ENCODE data around the gene IGSF3. TPM values are rescaled to one million over a fixed set of nuclear protein-coding genes. Genes with fewer than 3 reads are reported as not detected.

Gene IGSF3
- total and polyA plus RNA-seq, 2 of the 13 experiments (the other 11 are each of a cell fraction or from before 2014, with no cell fraction given): 0.11 to 0.16 TPM

DNA sequence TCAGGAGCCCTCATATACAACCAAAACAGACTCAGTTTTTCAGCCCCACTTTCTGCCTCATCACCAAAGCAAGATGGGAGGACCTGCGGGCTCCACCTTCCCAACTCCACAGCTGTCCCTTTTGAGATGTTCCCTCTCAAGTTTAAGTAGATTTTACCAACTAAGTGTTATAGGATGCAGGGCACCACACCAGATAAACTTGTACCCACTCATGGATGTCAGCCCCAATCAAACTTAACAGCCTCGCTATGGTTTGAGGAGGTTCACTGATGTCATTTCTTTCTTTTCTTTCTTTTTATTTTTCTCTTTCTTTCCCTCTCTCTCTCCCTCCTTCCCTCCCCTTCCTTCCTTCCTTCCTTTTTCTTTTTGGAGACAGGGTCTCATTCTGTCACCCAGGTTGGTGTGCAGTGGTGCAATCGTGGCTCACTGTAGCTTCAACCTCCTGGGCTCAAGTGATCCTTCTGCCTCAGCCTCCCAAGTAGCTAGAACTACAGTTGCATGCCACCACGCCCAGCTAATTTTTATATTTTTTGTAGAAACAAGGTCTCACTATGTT lies 110.1 kb downstream of the IGSF3 start (continued):
- TF ChIP-seq TRIM22 (IDR thresholded peaks at IDR 0.05) (no peak), DRAP1 (CRISPR knock-in tag; IDR thresholded peaks at IDR 0.05) (no peak)

GRCh38 chr1:116556289-116557006 lies 111.1 kb downstream of the IGSF3 start:
- no peaks in the 10 kb centered on the region for H3K9me3 ChIP-seq (ENCODE audit: low read length)
- H3K79me2 ChIP-seq (ENCODE audit: insufficient read depth, low read length): no peaks in the 10 kb centered on the region
- intact Hi-C loops (cut with micrococcal nuclease; ENCODE audit: unreplicated experiment) (no loop called here), in situ Hi-C loops (cut with HindIII; ENCODE audit: extremely low pct_ligation_motif_present, low pct_unique_long_range_greater_than_20kb) (no loop called here)
- no peak overlapping the region for H3K4me3 ChIP-seq (replicated peaks in 1 of 3; ENCODE audit: insufficient read depth in 1 of 3, low read depth in 2 of 3, low read length in 3 of 3)
- no peak overlapping the region for H3K4me2 ChIP-seq (ENCODE audit: low read depth, low read length)
- no peak for FAIRE-seq
- no peak for ATAC-seq
- H3K27me3 ChIP-seq (ENCODE audit: control insufficient read depth in 1 of 2, insufficient read depth in 2 of 2, low read length in 2 of 2): no peaks in the 10 kb centered on the region
- no peak overlapping the region for H2AFZ ChIP-seq (ENCODE audit: low read length)
- WGBS (ENCODE audit: low lambda C conversion rate): 90% methylated on average over 6 of the region's 6 CpGs
- H3K36me3 ChIP-seq (replicated peaks in 1 of 2; ENCODE audit: control insufficient read depth in 1 of 2, insufficient read depth in 2 of 2, low read length in 2 of 2): 0 out of 5 replicates have a peak, but pooled peaks cover 0 to 4% of the 10 kb centered on the region in 2 experiments
- no peak for DNase-seq (ENCODE audit: low spot score)
- H4K20me1 ChIP-seq (ENCODE audit: insufficient read depth, low read length): no peaks in the 10 kb centered on the region
- H3K4me1 ChIP-seq (ENCODE audit: insufficient read depth, low read length): no peaks in the 10 kb centered on the region
- no peak overlapping the region for H3K9ac ChIP-seq (ENCODE audit: insufficient read depth, low read depth, low read length)
- no peak overlapping the region for H3K27ac ChIP-seq (ENCODE audit: extremely low read length, insufficient read depth, low read length)
- no TSS peak for BruUV-seq (replicated peaks)
- ChIA-PET POLR2A (no interaction called here), CTCF (ENCODE audit: low intra/inter-chr PET ratio, low total read pairs) (no interaction called here)
- TF ChIP-seq ZNF205 (CRISPR knock-in tag; IDR thresholded peaks at IDR 0.05) (no peak), ZNF616 (CRISPR knock-in tag; IDR thresholded peaks at IDR 0.05; ENCODE audit: low read depth) (no peak), ZSCAN9 (CRISPR knock-in tag; IDR thresholded peaks at IDR 0.05; ENCODE audit: borderline replicate concordance) (no peak), GTF3A (CRISPR knock-in tag; conservative IDR thresholded peaks at IDR 0.05) (no peak), GATAD1 (CRISPR knock-in tag; IDR thresholded peaks at IDR 0.05) (no peak), HDAC2 (CRISPR knock-in tag; IDR thresholded peaks at IDR 0.05) (no peak), SAFB2 (CRISPR knock-in tag; IDR thresholded peaks at IDR 0.05; ENCODE audit: borderline replicate concordance, low read depth) (no peak), ERF (CRISPR knock-in tag; IDR thresholded peaks at IDR 0.05) (no peak)
- TF ChIP-seq, protein P1, sequence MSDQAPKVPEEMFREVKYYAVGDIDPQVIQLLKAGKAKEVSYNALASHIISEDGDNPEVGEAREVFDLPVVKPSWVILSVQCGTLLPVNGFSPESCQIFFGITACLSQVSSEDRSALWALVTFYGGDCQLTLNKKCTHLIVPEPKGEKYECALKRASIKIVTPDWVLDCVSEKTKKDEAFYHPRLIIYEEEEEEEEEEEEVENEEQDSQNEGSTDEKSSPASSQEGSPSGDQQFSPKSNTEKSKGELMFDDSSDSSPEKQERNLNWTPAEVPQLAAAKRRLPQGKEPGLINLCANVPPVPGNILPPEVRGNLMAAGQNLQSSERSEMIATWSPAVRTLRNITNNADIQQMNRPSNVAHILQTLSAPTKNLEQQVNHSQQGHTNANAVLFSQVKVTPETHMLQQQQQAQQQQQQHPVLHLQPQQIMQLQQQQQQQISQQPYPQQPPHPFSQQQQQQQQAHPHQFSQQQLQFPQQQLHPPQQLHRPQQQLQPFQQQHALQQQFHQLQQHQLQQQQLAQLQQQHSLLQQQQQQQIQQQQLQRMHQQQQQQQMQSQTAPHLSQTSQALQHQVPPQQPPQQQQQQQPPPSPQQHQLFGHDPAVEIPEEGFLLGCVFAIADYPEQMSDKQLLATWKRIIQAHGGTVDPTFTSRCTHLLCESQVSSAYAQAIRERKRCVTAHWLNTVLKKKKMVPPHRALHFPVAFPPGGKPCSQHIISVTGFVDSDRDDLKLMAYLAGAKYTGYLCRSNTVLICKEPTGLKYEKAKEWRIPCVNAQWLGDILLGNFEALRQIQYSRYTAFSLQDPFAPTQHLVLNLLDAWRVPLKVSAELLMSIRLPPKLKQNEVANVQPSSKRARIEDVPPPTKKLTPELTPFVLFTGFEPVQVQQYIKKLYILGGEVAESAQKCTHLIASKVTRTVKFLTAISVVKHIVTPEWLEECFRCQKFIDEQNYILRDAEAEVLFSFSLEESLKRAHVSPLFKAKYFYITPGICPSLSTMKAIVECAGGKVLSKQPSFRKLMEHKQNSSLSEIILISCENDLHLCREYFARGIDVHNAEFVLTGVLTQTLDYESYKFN (CRISPR knock-in tag; conservative IDR thresholded peaks at IDR 0.05): no peak
